Ectodermal cell (in vitro differentiated cells): Measurements from ENCODE around the gene SUCLG2.

Experiments
- H3K27ac ChIP-seq: 2 replicates; pipeline ENCODE4 v1.7.0; 2013; ENCODE audit warnings: mild to moderate bottlenecking, low read depth, low read length; ENCODE audit not compliant: insufficient read depth, poor library complexity, severe bottlenecking
- H3K27me3 ChIP-seq: 2 replicates; pipeline ENCODE4 v1.7.0; 2013; ENCODE audit warnings: mild to moderate bottlenecking, low read length; ENCODE audit not compliant: insufficient read depth, control insufficient read depth, poor library complexity, severe bottlenecking
- H3K36me3 ChIP-seq: one replicate; pipeline ENCODE4 v1.7.0; 2013; ENCODE audit warnings: low read length; ENCODE audit not compliant: control insufficient read depth, insufficient read depth
- H3K4me1 ChIP-seq: one replicate; pipeline ENCODE4 v1.7.0; 2013; ENCODE audit warnings: low read length; ENCODE audit not compliant: control insufficient read depth, insufficient read depth
- H3K4me3 ChIP-seq: 2 replicates; pipeline ENCODE4 v1.7.0; 2013; ENCODE audit warnings: low read depth, low read length, control low read depth; ENCODE audit not compliant: insufficient read depth
- H3K9me3 ChIP-seq: 2 replicates; pipeline ENCODE4 v1.7.0; 2013; ENCODE audit warnings: mild to moderate bottlenecking, low read length, moderate library complexity; ENCODE audit not compliant: control insufficient read depth
- WGBS, 2 experiments: methylation state at CpG; one replicate each; pipeline ENCODE4 v1.1.7; 2013; ENCODE audit warnings: missing lambda C conversion rate in 2 of 2; 5-methylcytosine and 5-hydroxymethylcytosine counted together

The SUCLG2 gene

DNA sequence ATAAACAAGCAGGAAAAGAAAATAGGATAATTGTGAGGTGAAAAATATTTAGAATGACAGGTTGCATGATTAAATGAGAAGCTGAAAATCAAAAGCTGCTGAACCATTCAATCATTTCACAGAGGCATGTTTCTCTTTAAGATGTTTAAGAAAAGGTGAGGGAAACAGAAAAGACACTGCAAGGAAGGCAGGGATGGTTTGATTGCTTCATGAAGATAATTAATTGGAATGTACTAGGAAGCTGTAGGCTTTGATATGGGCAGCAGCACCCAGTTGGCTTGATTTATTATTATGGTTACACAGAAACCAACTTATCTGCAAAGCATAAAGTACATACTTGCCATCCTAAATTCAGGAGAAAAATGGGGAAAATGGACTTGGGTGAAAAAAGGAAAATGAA is 234.6 kb downstream of the SUCLG2 start:
- Histone ChIP-seq H3K36me3 (no peaks in the 10 kb centered on the region), H3K27ac (no peak overlapping the region), H3K27me3 (no peaks in the 10 kb centered on the region), H3K4me1 (no peaks in the 10 kb centered on the region), H3K4me3 (no peak overlapping the region), H3K9me3 (no peaks in the 10 kb centered on the region)

DNA sequence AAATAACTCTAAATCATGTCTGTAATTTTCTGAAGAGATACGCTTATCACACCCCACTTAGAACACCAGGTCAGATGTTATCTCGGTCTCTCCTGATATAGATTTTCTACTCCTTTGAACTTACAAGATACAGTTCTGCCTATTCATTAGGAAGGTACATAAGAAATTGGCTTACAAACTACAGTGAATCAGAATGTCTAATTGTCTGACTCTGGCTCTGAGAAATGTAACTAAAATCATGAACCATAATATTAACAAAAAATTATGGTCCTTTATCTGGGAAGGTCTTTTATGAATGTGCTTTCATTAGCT is 235.2 kb downstream of the SUCLG2 start:
- no peak overlapping the region for H3K4me3 ChIP-seq
- no peaks in the 10 kb centered on the region for H3K4me1 ChIP-seq
- no peaks in the 10 kb centered on the region for H3K27me3 ChIP-seq
- H3K27ac ChIP-seq = no peak overlapping the region
- H3K9me3 ChIP-seq = no peaks in the 10 kb centered on the region
- 97 to 100% methylated on average over 2 of the region's 2 CpGs for WGBS, 2 experiments
- no peaks in the 10 kb centered on the region for H3K36me3 ChIP-seq

DNA sequence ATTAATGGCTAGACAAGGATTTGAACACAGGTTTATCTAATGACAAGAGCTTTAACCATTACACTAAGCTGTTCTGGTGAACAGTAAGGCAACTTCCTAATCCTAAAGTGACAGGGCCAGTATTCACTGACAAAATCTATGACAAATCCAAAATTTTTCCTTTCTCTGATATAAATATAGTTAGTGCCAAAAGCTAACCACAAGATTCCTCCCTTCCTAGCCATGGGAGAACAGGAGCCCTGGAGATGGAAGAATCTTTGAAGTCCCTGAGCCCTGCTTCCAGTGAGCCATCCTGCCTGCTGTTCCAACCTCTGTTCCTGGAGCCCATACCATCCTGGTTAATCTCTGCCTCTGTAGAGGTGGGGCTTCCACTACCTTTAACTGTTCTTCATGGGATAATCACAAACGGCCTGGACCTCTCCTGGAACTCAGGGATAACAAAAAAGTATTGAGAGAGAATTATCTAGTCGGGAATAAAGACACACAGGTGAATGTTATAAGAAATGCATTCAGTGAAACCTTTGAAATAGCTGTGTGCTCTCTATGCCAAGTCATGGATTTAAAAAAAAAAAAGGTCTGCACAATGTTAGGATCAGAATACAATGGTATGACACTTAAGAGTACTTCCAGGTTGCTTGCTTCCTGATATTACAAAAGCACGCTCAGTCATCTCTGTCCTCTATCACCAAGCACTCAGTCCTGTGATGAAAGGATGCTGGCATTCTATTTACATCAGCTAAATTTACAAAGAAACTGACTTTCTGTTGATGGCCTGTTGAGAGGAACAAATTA is 235.8 kb downstream of the SUCLG2 start:
- WGBS, 2 experiments = 91 to 95% methylated on average over 3 of the region's 3 CpGs
- Histone ChIP-seq H3K27me3 (no peaks in the 10 kb centered on the region), H3K9me3 (no peaks in the 10 kb centered on the region), H3K4me1 (no peaks in the 10 kb centered on the region), H3K4me3 (no peak overlapping the region), H3K36me3 (no peaks in the 10 kb centered on the region), H3K27ac (no peak overlapping the region)

DNA sequence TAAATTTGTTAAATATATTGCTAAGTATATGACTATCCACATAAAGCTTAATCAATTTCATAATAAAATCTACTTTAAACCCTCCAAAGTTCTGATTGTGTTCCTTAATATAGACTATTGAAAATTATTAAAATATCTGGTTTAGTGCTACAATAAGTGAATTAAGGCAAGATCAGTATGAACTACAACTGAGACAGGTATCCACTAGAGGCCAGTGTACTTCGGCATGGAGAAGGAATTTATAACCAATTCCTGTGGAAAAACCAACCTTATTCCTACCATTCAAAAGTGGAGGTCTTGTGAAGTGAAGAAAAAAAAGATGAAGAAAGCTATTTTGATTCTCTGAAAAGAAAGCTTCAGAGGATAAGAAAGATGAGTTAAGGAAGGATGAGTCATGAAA is 237.7 kb downstream of the SUCLG2 start:
- H3K9me3 ChIP-seq = no peaks in the 10 kb centered on the region
- no peaks in the 10 kb centered on the region for H3K36me3 ChIP-seq
- WGBS, 2 experiments = 100% methylated on average over 1 of the region's 1 CpG; no CpG with 5 or more reads in 1 of the 2 experiments

DNA sequence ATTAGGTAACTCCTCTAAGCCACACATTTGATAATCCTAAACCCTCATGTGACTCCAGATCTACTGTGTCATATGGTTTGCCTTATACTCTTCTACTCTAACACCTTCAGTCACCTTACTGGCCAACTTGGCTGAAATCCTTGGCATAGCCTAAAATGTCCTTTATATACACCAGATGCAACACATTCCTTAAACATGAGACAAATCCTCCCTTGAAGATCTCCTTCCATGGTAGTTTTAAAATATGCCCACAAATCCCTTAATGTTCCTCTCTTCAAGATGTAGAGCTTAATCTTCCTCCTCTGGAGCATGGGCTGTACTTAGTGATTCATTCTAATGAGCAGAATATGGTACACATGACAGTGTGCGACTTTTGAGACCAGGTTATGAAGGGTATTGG is 238.9 kb downstream of the SUCLG2 start:
- 96 to 97% methylated on average over 1 of the region's 1 CpG for WGBS, 2 experiments
- no peaks in the 10 kb centered on the region for H3K27me3 ChIP-seq
- no peaks in the 10 kb centered on the region for H3K9me3 ChIP-seq

More for the DNA sequence above, 237.7 kb downstream of the SUCLG2 start:
- no peaks in the 10 kb centered on the region for H3K27me3 ChIP-seq
- H3K27ac ChIP-seq = no peak overlapping the region
- no peaks in the 10 kb centered on the region for H3K4me1 ChIP-seq
- no peak overlapping the region for H3K4me3 ChIP-seq

DNA sequence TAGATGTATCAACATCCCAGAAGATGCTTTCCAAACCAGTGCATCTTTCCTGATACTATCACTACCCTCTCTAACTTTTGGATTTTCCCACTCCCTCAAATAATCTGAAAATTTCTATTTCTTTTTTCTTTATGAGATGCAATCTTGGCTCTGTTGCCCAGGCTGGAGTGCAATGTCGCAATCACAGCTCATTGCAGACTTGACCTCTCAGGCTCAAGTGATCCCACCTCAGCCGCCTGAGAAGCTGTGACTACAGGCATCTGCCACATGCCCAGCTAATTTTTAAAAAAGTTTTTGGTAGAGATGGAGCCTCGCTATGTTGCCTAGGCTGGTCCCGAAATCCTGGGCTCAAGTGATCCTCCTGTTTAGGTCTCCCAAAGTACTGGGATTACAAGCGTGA is 239.7 kb downstream of the SUCLG2 start:
- no peaks in the 10 kb centered on the region for H3K4me1 ChIP-seq
- no peaks in the 10 kb centered on the region for H3K27me3 ChIP-seq
- H3K27ac ChIP-seq = no peak overlapping the region
- no peaks in the 10 kb centered on the region for H3K9me3 ChIP-seq
- H3K36me3 ChIP-seq = no peaks in the 10 kb centered on the region
- WGBS, 2 experiments = 91 to 94% methylated on average over 5 of the region's 5 CpGs
- H3K4me3 ChIP-seq = no peak overlapping the region

More for the DNA sequence above, 238.9 kb downstream of the SUCLG2 start:
- no peaks in the 10 kb centered on the region for H3K36me3 ChIP-seq
- H3K4me3 ChIP-seq = no peak overlapping the region
- no peak overlapping the region for H3K27ac ChIP-seq
- H3K4me1 ChIP-seq = no peaks in the 10 kb centered on the region

DNA sequence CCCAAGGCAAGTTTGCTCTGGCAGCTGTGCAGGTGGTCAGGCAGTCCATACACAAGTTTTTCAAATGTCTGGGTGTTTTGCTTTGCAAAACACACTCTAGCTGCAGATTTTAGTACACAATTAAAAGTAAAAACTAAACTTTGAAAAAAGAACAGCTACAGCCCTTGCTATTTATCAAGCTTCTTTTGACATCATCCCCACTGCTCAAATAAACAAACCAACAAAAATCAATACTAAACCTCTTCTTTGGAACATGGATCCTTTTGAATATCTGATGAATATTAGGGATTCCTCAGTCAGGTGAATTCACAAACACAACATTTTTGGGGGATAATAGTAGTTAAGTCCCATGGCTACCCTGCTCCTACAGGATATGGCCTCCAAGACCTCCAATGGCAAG is 249.2 kb downstream of the SUCLG2 start:
- Histone ChIP-seq H3K36me3 (no peaks in the 10 kb centered on the region), H3K27me3 (no peaks in the 10 kb centered on the region), H3K4me1 (no peaks in the 10 kb centered on the region), H3K9me3 (no peaks in the 10 kb centered on the region), H3K27ac (no peak overlapping the region), H3K4me3 (no peak overlapping the region)

DNA sequence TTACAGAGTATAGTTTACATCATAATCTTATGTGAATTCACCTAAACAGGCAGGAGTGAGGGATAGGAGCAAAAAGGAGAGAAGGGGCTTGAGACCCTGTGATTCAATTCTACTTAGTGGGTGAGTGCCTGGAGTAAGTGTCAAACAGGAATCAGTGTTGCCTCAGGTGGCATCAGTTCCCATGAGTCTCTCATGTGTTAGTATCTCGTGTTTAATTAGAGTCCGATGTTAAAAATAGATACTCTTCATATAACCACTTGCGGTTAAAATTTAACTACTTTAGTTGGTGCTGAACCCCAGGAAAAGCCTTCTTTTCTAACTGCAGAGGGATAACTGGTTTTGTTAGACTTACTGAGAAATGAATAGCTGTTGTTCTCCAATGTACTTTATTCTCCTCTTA is 251.5 kb downstream of the SUCLG2 start:
- 95 to 96% methylated on average over 3 of the region's 3 CpGs for WGBS, 2 experiments
- no peak overlapping the region for H3K4me3 ChIP-seq
- no peaks in the 10 kb centered on the region for H3K36me3 ChIP-seq
- no peaks in the 10 kb centered on the region for H3K4me1 ChIP-seq
- H3K27ac ChIP-seq = no peak overlapping the region
- no peaks in the 10 kb centered on the region for H3K9me3 ChIP-seq
- H3K27me3 ChIP-seq = no peaks in the 10 kb centered on the region

DNA sequence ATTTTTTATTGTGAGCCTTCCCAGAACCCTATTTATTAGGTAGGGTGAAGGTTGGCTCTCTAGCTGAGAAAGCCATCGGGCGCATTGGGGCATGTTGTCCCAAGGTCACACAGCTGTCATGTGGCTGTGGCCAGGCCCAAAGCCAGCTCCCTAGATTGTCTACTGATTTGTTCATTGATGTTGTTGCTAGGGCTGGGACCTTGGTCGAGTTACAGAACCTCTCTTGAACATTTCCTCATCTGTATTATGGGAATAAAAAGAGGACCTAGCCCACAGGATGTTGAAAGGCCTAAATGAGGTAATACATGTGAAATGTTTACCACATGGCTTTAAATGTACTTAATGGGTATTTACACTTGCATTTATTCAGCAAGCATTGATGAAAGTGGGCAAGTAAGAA is 252.5 kb downstream of the SUCLG2 start:
- H3K27me3 ChIP-seq = no peaks in the 10 kb centered on the region
- no peak overlapping the region for H3K27ac ChIP-seq
- no peak overlapping the region for H3K4me3 ChIP-seq
- H3K4me1 ChIP-seq = no peaks in the 10 kb centered on the region
- WGBS, 2 experiments = 93 to 98% methylated on average over 3 of the region's 3 CpGs
- no peaks in the 10 kb centered on the region for H3K9me3 ChIP-seq
- no peaks in the 10 kb centered on the region for H3K36me3 ChIP-seq

DNA sequence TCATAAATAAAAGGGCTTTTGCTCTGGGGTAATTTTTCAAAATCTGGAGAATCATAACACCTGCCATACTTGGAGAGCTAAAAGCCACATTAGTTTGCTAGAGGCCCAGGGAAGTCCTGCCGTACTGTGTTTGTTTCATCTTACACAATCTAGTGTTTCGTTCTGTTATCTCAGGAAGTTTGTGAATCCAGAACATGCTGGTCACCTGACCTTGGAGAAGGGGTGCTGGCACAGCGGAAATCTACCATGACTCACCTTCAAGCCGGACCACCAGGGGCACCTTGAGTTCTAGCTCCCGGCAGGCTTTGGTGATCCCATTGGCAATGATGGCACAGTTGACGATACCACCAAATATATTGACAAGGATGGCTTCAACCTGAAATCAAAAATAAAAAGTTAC is 253.9 kb downstream of the SUCLG2 start:
- Histone ChIP-seq H3K4me1 (no peaks in the 10 kb centered on the region), H3K27me3 (no peaks in the 10 kb centered on the region), H3K9me3 (no peaks in the 10 kb centered on the region), H3K36me3 (no peaks in the 10 kb centered on the region), H3K27ac (no peak overlapping the region), H3K4me3 (no peak overlapping the region)
- WGBS, 2 experiments = 93 to 95% methylated on average over 6 of the region's 6 CpGs

DNA sequence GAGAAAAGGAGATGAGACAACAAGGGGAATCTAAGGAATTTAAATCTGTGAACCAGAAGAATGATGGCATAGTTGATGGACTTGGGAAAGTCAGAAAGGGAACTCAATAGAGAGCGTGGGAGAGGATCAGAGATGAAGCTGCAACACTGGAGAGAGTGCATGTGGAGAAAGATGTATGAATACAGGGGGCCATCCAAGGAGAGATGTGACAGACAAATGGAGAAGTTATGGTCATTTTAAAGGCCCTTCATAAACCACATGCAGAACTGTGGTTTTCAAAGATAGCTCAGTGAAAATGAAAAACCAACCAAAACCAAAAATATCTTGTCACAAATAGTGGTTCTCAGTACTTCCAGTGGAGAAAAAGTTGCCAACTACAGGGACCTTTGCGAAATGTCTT is 265.2 kb downstream of the SUCLG2 start:
- H3K4me1 ChIP-seq = no peaks in the 10 kb centered on the region
- H3K27me3 ChIP-seq = no peaks in the 10 kb centered on the region
- no peak overlapping the region for H3K27ac ChIP-seq
- no peaks in the 10 kb centered on the region for H3K36me3 ChIP-seq
- H3K9me3 ChIP-seq = no peaks in the 10 kb centered on the region
- no peak overlapping the region for H3K4me3 ChIP-seq
- WGBS, 2 experiments = 89 to 94% methylated on average over 2 of the region's 2 CpGs
